ENCODE results near the gene C1orf226. TPM values are rescaled to one million over a fixed set of nuclear protein-coding genes. Genes with fewer than 3 reads are reported as not detected.

Gene C1orf226
- total and polyA plus RNA-seq, 9 of the 15 experiments (the other 6 are each of a cell fraction or from before 2014, with no cell fraction given) = 0.10 to 1.4 (median 0.47) TPM

DNA sequence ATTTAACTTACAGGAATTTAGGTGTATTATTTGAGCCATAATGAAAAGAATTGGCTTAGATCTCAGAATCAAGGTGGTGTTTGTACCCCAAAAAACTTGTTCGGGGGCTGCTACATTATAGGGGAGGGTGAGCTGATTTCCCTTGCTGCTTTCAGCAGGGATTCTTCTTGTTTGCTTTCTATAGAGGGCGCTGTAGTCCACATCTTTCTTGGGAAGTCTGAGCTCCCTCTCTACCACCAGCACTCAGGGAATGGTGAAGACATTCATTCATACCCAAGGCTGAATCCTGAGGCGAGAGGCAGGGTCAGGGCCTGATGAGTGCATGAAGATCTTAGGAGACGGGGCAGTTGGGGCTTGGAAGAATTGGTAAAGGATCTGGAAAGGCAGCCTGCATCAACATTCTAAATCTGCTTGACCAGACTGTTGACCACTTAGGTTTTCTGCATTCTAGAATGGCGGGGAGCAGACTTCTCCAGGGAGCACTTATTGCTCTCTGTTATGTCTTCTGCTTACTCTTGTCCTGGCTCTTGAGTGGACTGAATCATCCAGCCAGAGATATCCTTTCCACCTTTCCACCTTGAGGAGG lies 23.8 kb upstream of the C1orf226 start (continued):
- TF ChIP-seq, protein P1, sequence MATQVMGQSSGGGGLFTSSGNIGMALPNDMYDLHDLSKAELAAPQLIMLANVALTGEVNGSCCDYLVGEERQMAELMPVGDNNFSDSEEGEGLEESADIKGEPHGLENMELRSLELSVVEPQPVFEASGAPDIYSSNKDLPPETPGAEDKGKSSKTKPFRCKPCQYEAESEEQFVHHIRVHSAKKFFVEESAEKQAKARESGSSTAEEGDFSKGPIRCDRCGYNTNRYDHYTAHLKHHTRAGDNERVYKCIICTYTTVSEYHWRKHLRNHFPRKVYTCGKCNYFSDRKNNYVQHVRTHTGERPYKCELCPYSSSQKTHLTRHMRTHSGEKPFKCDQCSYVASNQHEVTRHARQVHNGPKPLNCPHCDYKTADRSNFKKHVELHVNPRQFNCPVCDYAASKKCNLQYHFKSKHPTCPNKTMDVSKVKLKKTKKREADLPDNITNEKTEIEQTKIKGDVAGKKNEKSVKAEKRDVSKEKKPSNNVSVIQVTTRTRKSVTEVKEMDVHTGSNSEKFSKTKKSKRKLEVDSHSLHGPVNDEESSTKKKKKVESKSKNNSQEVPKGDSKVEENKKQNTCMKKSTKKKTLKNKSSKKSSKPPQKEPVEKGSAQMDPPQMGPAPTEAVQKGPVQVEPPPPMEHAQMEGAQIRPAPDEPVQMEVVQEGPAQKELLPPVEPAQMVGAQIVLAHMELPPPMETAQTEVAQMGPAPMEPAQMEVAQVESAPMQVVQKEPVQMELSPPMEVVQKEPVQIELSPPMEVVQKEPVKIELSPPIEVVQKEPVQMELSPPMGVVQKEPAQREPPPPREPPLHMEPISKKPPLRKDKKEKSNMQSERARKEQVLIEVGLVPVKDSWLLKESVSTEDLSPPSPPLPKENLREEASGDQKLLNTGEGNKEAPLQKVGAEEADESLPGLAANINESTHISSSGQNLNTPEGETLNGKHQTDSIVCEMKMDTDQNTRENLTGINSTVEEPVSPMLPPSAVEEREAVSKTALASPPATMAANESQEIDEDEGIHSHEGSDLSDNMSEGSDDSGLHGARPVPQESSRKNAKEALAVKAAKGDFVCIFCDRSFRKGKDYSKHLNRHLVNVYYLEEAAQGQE (IDR thresholded peaks at IDR 0.05; ENCODE audit: borderline replicate concordance) = peak; percentile 73; the same call in 1 of the 2 replicates
- TF ChIP-seq, protein P1 (CRISPR knock-in tag; IDR thresholded peaks at IDR 0.05; ENCODE audit: low read depth) = no peak
- TF ChIP-seq ERF (CRISPR knock-in tag; IDR thresholded peaks at IDR 0.05) (no peak), SMARCC2 (IDR thresholded peaks at IDR 0.05; ENCODE audit: low read depth) (no peak), POLR2G (IDR thresholded peaks at IDR 0.05; ENCODE audit: low read depth, low read length) (no peak), KDM4B (IDR thresholded peaks at IDR 0.05; ENCODE audit: borderline replicate concordance in 2 of 2, low read depth in 1 of 2) (no peak), SIN3B (IDR thresholded peaks at IDR 0.05; ENCODE audit: low read depth) (no peak), RAD21 (CRISPR knock-in tag; conservative IDR thresholded peaks at IDR 0.05 in 1 of 2, IDR thresholded peaks at IDR 0.05 in 1 of 2) (peak; percentile 74 to 88), BHLHE40 (IDR thresholded peaks at IDR 0.05; ENCODE audit: low read length) (0 out of 2 replicates have a peak, but pooled peaks have one; percentile 5), ZNF507 (tag; conservative IDR thresholded peaks at IDR 0.05) (no peak), ZNF444 (CRISPR knock-in tag; IDR thresholded peaks at IDR 0.05) (no peak), GABPB2 (CRISPR knock-in tag; conservative IDR thresholded peaks at IDR 0.05) (no peak)
- TF ChIP-seq, protein P2, sequence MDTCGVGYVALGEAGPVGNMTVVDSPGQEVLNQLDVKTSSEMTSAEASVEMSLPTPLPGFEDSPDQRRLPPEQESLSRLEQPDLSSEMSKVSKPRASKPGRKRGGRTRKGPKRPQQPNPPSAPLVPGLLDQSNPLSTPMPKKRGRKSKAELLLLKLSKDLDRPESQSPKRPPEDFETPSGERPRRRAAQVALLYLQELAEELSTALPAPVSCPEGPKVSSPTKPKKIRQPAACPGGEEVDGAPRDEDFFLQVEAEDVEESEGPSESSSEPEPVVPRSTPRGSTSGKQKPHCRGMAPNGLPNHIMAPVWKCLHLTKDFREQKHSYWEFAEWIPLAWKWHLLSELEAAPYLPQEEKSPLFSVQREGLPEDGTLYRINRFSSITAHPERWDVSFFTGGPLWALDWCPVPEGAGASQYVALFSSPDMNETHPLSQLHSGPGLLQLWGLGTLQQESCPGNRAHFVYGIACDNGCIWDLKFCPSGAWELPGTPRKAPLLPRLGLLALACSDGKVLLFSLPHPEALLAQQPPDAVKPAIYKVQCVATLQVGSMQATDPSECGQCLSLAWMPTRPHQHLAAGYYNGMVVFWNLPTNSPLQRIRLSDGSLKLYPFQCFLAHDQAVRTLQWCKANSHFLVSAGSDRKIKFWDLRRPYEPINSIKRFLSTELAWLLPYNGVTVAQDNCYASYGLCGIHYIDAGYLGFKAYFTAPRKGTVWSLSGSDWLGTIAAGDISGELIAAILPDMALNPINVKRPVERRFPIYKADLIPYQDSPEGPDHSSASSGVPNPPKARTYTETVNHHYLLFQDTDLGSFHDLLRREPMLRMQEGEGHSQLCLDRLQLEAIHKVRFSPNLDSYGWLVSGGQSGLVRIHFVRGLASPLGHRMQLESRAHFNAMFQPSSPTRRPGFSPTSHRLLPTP (IDR thresholded peaks at IDR 0.05; ENCODE audit: borderline replicate concordance, extremely low read depth, insufficient read length) = no peak
- TF ChIP-seq, protein P3, sequence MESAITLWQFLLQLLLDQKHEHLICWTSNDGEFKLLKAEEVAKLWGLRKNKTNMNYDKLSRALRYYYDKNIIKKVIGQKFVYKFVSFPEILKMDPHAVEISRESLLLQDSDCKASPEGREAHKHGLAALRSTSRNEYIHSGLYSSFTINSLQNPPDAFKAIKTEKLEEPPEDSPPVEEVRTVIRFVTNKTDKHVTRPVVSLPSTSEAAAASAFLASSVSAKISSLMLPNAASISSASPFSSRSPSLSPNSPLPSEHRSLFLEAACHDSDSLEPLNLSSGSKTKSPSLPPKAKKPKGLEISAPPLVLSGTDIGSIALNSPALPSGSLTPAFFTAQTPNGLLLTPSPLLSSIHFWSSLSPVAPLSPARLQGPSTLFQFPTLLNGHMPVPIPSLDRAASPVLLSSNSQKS (CRISPR knock-in tag; IDR thresholded peaks at IDR 0.05) = no peak
